Measurements from ENCODE around the gene ARMC10.
"Not testable (repeated sequence)": the region's sequence is repeated elsewhere in the genome, so short reads cannot be mapped to it uniquely, and the experiment has no call there.

ARMC10 gene

DNA sequence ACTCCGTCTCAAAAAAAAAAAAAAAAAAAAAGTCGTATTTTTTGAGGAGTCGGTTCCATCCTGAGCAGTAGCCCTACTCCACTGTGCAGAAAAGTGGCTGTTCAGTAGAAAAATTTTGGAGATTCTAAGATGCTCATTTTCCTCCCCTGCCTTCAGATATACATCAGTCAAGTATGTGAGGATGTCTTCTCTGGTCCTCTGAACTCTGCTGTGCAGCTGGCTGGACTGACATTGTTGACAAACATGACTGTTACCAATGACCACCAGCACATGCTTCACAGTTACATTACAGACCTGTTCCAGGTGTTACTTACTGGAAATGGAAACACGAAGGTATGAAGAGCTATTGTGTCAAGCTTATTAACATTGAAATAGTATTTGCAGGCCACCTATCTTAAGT, 17.4 kb downstream of the ARMC10 start:
- not testable (repeated sequence) for H3K9me3 ChIP-seq (ENCODE audit: low read length); H3K4me3 ChIP-seq (ENCODE audit: low read length); H2AFZ ChIP-seq (ENCODE audit: low read depth, low read length); H3K27me3 ChIP-seq (ENCODE audit: insufficient read depth, low read length); H3K4me1 ChIP-seq (ENCODE audit: insufficient read depth, low read length)
- peaks cover 71% of the 10 kb centered on the region for H3K36me3 ChIP-seq (ENCODE audit: insufficient read depth, low read length)

DNA sequence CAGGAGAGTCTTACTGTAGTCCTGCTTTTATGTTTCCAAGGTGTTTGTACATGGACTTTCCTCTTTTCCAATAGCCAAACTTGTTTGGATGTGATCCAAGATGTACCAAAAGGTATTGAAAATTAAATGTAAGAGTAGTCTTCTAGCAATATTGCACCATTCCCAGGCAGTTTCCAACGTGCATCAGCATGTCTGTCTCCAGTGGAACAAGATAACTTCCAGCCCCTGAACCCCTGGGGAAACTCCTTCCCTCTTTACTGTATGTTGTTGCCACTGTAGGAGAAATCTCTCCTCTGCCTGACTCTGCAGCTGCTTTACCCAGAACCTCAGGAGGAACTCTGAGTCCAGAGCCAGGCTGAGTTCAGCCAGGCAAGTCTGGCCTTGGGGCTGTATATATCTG, 18.5 kb downstream of the ARMC10 start:
- no peak overlapping the region for H3K4me3 ChIP-seq (ENCODE audit: low read length)
- H3K27me3 ChIP-seq (ENCODE audit: insufficient read depth, low read length), result no peaks in the 10 kb centered on the region
- peaks cover 68% of the 10 kb centered on the region for H3K36me3 ChIP-seq (ENCODE audit: insufficient read depth, low read length)
- no peaks in the 10 kb centered on the region for H3K4me1 ChIP-seq (ENCODE audit: insufficient read depth, low read length)
- H3K9me3 ChIP-seq (ENCODE audit: low read length), result no peaks in the 10 kb centered on the region
- no peak overlapping the region for H2AFZ ChIP-seq (ENCODE audit: low read depth, low read length)

DNA sequence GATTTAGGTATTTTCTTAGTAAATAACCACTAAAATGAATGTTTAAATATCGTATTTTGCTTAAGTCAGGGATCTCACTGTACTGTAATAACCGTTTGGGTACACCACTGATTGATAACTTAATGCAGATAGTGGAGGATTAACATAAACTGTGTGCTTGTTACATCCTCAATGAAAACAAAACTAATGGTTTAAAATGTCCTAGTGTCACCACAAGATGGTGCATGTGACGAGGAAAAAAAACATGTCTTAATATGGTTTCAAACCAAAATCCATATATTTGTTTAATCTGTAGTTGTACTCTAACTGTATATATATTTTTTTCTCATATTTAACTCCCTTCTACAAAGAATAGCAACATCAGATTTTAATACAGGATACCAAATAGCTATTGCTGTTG, 19.2 kb downstream of the ARMC10 start:
- Histone ChIP-seq H3K4me1 (ENCODE audit: insufficient read depth, low read length) (no peaks in the 10 kb centered on the region), H3K36me3 (ENCODE audit: insufficient read depth, low read length) (peaks cover 62% of the 10 kb centered on the region), H3K4me3 (ENCODE audit: low read length) (no peak overlapping the region), H2AFZ (ENCODE audit: low read depth, low read length) (no peak overlapping the region), H3K9me3 (ENCODE audit: low read length) (no peaks in the 10 kb centered on the region), H3K27me3 (ENCODE audit: insufficient read depth, low read length) (no peaks in the 10 kb centered on the region)

DNA sequence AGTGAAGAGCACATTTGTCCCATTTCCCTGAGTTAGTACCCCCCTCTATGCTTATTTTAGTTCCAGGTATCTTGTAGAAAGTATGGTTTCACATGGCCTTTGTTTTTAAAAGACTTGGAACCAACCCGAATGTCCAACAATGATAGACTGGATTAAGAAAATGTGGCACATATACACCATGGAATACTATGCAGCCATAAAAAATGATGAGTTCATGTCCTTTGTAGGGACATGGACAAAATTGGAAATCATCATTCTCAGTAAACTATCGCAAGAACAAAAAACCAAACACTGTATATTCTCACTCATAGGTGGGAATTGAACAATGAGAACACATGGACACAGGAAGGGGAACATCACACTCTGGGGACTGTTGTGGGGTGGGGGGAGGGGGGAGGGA, 20.6 kb downstream of the ARMC10 start:
- H3K36me3 ChIP-seq (ENCODE audit: insufficient read depth, low read length), result peaks cover 48% of the 10 kb centered on the region
- H3K4me3 ChIP-seq (ENCODE audit: low read length); H3K27me3 ChIP-seq (ENCODE audit: insufficient read depth, low read length); H3K4me1 ChIP-seq (ENCODE audit: insufficient read depth, low read length); H2AFZ ChIP-seq (ENCODE audit: low read depth, low read length); H3K9me3 ChIP-seq (ENCODE audit: low read length): not testable (repeated sequence)

DNA sequence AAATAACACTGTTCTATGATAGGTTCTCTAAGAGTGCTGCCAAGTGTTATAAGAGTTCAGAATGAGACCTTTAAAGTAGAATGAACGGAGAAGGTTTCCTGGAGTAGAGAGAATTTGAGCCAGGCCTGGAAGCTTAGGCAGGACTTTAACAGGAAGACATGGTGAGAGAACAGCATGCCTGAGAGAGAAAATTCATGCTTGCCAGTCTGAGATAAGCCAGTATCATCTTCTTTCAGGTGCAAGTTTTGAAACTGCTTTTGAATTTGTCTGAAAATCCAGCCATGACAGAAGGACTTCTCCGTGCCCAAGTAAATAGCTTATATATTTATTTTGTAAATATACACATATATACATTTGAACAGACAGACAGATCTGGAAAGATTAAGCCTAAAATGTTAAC, 22.1 kb downstream of the ARMC10 start:
- H3K9me3 ChIP-seq (ENCODE audit: low read length), result no peaks in the 10 kb centered on the region
- no peak overlapping the region for H3K4me3 ChIP-seq (ENCODE audit: low read length)
- H3K36me3 ChIP-seq (ENCODE audit: insufficient read depth, low read length), result peaks cover 52% of the 10 kb centered on the region
- H3K27me3 ChIP-seq (ENCODE audit: insufficient read depth, low read length), result no peaks in the 10 kb centered on the region
- no peak overlapping the region for H2AFZ ChIP-seq (ENCODE audit: low read depth, low read length)
- H3K4me1 ChIP-seq (ENCODE audit: insufficient read depth, low read length), result no peaks in the 10 kb centered on the region

DNA sequence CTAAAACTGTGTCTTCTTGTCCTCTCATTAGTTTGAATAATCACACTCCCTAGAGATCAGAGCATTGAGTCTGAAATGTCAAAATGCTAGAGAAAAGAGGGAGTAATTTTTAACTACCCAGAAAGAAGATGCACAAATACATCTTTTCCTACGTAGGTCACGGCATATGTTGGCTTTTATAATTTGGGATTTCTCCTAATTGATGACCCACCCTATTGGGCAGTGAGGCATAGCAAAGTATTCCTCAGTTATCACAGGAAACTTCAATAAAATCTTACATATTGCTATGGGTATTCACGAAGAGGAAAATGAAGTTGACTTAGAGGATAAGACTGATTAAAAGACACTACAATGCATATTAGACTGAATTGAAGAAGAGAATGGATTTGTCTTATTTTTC, 25.4 kb downstream of the ARMC10 start:
- H3K36me3 ChIP-seq (ENCODE audit: insufficient read depth, low read length), result peaks cover 53% of the 10 kb centered on the region
- no peaks in the 10 kb centered on the region for H3K4me1 ChIP-seq (ENCODE audit: insufficient read depth, low read length)
- no peaks in the 10 kb centered on the region for H3K9me3 ChIP-seq (ENCODE audit: low read length)
- H3K4me3 ChIP-seq (ENCODE audit: low read length), result no peak overlapping the region
- H2AFZ ChIP-seq (ENCODE audit: low read depth, low read length), result no peak overlapping the region
- no peaks in the 10 kb centered on the region for H3K27me3 ChIP-seq (ENCODE audit: insufficient read depth, low read length)

DNA sequence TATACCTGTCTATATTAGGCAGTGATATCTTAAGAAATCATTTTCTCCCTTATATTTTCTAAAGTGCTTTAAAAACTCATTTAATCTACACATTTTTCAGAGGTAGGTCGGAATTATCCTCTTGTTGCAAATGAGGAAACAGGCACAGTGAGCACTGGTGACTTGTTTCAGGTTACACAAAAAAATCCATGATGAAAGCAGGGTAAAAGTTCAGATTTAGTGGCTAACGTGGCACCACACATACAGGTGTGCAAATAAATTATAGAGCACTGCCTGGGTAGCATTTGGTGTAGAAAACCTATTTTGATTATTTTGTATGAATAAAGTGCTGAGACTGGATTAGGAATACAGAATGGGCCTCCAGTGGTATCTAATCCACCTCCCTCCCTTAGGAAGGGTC, 26.6 kb downstream of the ARMC10 start:
- Histone ChIP-seq H3K4me3 (ENCODE audit: low read length) (no peak overlapping the region), H3K9me3 (ENCODE audit: low read length) (no peaks in the 10 kb centered on the region), H3K27me3 (ENCODE audit: insufficient read depth, low read length) (no peaks in the 10 kb centered on the region), H3K4me1 (ENCODE audit: insufficient read depth, low read length) (peaks cover 7% of the 10 kb centered on the region), H2AFZ (ENCODE audit: low read depth, low read length) (no peak overlapping the region), H3K36me3 (ENCODE audit: insufficient read depth, low read length) (peaks cover 47% of the 10 kb centered on the region)

DNA sequence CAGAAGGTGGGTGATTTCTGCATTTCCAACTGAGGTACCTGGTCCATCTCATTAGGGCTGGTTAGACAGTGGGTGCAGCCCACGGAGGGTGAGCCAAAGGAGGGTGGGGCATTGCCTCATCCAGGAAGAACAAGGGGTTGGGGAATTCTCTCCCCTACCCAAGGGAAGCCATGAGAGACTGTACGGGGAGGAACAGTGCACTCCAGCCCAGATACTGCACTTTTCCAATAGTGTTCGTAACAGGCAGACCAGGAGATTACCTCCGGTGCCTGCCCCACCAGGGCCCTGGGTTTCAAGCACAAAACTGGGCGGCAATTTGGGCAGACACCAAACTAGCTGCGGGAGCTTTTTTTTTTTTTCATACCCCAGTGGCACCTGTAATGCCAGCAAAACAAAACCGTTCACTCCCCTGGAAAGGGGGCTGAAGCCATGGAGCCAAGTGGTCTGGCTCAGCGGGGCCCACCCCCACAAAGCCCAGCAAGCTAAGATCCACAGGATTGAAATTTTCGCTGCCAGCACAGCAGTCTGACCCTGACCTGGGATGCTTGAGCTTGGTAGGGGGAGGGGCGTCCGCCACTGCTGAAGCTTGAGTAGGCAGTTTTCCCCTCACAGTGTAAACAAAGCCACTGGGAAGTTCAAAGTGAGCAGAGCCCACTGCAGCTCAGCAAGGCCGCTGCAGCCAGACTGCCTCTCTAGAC, 31.2 kb downstream of the ARMC10 start:
- peaks cover 28% of the 10 kb centered on the region for H3K36me3 ChIP-seq (ENCODE audit: insufficient read depth, low read length)
- H3K27me3 ChIP-seq (ENCODE audit: insufficient read depth, low read length), result no peaks in the 10 kb centered on the region
- no peaks in the 10 kb centered on the region for H3K9me3 ChIP-seq (ENCODE audit: low read length)
- no peak overlapping the region for H2AFZ ChIP-seq (ENCODE audit: low read depth, low read length)
- no peak overlapping the region for H3K4me3 ChIP-seq (ENCODE audit: low read length)
- peaks cover 15% of the 10 kb centered on the region for H3K4me1 ChIP-seq (ENCODE audit: insufficient read depth, low read length)

DNA sequence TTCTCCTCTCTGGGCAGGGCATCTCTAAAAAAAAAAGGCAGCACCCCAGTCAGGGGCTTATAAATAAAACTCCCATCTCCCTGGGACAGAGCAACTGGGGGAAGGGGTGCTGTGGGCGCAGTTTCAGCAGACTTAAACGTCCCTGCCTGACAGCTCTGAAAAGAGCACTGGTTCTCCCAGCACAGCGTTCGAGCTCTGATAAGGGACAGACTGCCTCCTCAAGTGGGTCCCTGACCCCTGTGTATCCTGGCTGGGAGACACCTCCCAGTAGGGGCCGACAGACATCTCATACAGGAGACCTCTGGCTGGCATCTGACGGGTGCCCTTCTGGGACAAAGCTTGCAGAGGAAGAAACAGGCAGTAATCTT, 31.7 kb downstream of the ARMC10 start:
- H3K27me3 ChIP-seq (ENCODE audit: insufficient read depth, low read length); H2AFZ ChIP-seq (ENCODE audit: low read depth, low read length); H3K9me3 ChIP-seq (ENCODE audit: low read length); H3K4me3 ChIP-seq (ENCODE audit: low read length): not testable (repeated sequence)
- Histone ChIP-seq H3K36me3 (ENCODE audit: insufficient read depth, low read length) (peaks cover 24% of the 10 kb centered on the region), H3K4me1 (ENCODE audit: insufficient read depth, low read length) (peaks cover 15% of the 10 kb centered on the region)

DNA sequence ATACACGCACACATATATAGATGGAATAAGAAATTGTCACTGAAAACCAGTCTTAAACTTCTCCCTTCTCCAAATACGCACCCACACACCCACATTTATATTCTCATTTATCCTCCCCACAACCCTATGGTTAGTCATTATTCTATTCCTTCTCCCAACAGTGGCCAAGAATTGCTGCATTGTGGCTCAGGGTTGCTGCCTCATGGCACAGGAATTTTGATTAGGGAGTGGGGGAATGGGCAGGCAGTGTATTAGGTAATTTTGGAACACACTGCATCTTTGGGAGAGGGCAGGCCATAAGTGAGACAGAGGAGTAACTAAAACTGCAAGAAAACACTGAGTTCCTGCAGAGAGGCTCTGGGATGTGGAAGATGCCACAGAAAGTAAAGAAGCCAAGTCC, 38.2 kb downstream of the ARMC10 start:
- Histone ChIP-seq H3K4me3 (ENCODE audit: low read length) (no peak overlapping the region), H2AFZ (ENCODE audit: low read depth, low read length) (no peak overlapping the region)

DNA sequence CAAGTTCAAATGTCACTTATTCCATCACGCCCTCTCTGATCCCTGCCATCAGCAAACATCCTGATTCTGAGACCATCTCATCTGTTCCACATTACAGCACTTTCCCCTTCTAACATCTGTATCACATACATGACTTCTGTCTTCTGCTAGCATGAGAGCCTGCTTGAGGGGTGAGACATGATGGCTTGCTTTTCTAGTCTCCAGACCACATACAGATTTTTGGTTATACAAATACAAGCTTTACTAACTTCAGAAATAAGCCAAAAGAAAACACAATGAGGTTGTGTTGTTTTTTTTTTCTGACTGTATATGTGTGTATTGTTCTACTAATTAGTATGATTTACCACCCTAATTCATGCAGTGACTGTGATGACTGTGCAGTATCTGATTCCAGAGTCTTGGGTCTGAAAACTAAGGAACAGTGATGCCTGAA, 39.7 kb downstream of the ARMC10 start:
- Histone ChIP-seq H3K4me3 (ENCODE audit: low read length) (no peak overlapping the region), H3K4me1 (ENCODE audit: insufficient read depth, low read length) (peaks cover 5% of the 10 kb centered on the region), H3K36me3 (ENCODE audit: insufficient read depth, low read length) (peaks cover 16% of the 10 kb centered on the region), H2AFZ (ENCODE audit: low read depth, low read length) (no peak overlapping the region), H3K27me3 (ENCODE audit: insufficient read depth, low read length) (no peaks in the 10 kb centered on the region), H3K9me3 (ENCODE audit: low read length) (no peaks in the 10 kb centered on the region)

More for the DNA sequence above, 38.2 kb downstream of the ARMC10 start:
- H3K36me3 ChIP-seq (ENCODE audit: insufficient read depth, low read length), result peaks cover 9% of the 10 kb centered on the region
- H3K9me3 ChIP-seq (ENCODE audit: low read length), result no peaks in the 10 kb centered on the region
- H3K4me1 ChIP-seq (ENCODE audit: insufficient read depth, low read length), result peaks cover 5% of the 10 kb centered on the region
- no peaks in the 10 kb centered on the region for H3K27me3 ChIP-seq (ENCODE audit: insufficient read depth, low read length)

DNA sequence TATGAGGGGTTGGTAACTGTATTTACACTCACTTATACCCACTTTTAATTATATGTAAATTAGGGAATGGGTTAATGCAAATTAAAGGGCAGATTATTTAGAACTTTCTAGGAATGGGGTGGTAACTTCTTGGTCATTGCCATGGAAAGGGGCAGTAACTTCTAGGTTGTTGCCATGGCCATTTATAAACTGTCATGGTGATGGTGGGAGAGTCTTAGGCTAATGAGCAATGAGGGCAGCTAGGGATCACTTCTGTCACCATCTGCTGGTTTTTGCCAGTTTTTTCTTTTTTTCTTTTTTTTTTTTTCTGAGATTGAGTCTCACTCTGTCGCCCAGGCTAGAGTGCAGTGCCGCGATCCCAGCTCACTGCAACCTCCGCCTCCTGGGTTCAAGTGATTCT, 40.8 kb downstream of the ARMC10 start:
- Histone ChIP-seq H3K4me1 (ENCODE audit: insufficient read depth, low read length) (peaks cover 5% of the 10 kb centered on the region), H3K4me3 (ENCODE audit: low read length) (no peak overlapping the region), H3K36me3 (ENCODE audit: insufficient read depth, low read length) (peaks cover 20% of the 10 kb centered on the region), H2AFZ (ENCODE audit: low read depth, low read length) (no peak overlapping the region), H3K9me3 (ENCODE audit: low read length) (no peaks in the 10 kb centered on the region), H3K27me3 (ENCODE audit: insufficient read depth, low read length) (no peaks in the 10 kb centered on the region)

DNA sequence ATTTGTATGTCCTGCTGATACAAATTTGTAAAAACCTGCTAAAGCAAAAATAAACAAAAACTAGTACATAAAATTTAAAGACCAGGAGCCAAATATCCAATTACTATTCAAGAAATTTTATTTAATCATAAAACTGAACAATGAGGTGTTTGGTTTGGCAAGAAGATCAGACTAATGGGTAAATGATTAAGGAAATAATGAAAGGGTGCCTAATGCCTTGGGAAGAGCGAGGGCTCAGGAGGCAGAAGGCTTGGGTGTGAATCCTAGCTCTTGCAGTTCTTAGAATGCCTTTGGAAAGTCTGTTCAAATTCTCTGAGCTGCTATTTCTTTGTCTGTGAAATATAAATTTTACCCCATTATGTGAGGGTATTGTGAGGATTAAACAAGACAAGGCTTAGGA, 41.6 kb downstream of the ARMC10 start:
- no peaks in the 10 kb centered on the region for H3K9me3 ChIP-seq (ENCODE audit: low read length)
- H3K4me1 ChIP-seq (ENCODE audit: insufficient read depth, low read length), result peaks cover 5% of the 10 kb centered on the region
- H3K36me3 ChIP-seq (ENCODE audit: insufficient read depth, low read length), result peaks cover 26% of the 10 kb centered on the region

DNA sequence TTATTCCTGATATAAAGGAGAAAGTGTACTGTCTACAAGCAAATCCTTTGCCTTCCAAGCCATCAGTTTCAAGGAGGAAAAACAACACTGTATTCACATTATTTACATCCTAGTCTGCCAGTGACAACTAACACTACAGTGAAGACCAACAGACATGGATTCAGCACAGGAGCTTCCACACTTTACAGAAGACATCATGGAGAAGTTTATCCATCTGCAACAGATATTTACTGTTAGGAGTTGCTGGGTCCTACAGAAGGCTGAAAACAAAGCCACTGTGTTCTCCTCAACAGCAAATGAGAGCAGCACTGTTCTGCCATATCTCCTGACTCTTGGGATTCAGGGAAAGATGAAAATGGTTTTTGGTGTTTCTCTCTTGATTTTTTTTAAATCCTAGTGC, 42.1 kb downstream of the ARMC10 start:
- H3K4me1 ChIP-seq (ENCODE audit: insufficient read depth, low read length), result peaks cover 5% of the 10 kb centered on the region
- H3K9me3 ChIP-seq (ENCODE audit: low read length), result no peaks in the 10 kb centered on the region
- H2AFZ ChIP-seq (ENCODE audit: low read depth, low read length), result no peak overlapping the region
- no peaks in the 10 kb centered on the region for H3K27me3 ChIP-seq (ENCODE audit: insufficient read depth, low read length)
- no peak overlapping the region for H3K4me3 ChIP-seq (ENCODE audit: low read length)
- peaks cover 29% of the 10 kb centered on the region for H3K36me3 ChIP-seq (ENCODE audit: insufficient read depth, low read length)

More for the DNA sequence above, 41.6 kb downstream of the ARMC10 start:
- H3K4me3 ChIP-seq (ENCODE audit: low read length), result no peak overlapping the region
- no peaks in the 10 kb centered on the region for H3K27me3 ChIP-seq (ENCODE audit: insufficient read depth, low read length)
- no peak overlapping the region for H2AFZ ChIP-seq (ENCODE audit: low read depth, low read length)
